GM12891 (cell line): Measurements from ENCODE around the gene CDC42BPG.

Experiments
- PAX5 ChIP-seq: IDR thresholded peaks from 2 replicates; pipeline ENCODE4 v1.6.1; 2011; ENCODE audit warnings: low read length, moderate library complexity, mild to moderate bottlenecking; ENCODE audit not compliant: insufficient read depth, severe bottlenecking
- POLR2A ChIP-seq: IDR thresholded peaks from 2 replicates; pipeline ENCODE4 v1.6.1; 2011; ENCODE audit warnings: low read depth, low read length, control low read depth
- POLR2AphosphoS5 ChIP-seq: IDR thresholded peaks from 2 replicates; pipeline ENCODE4 v1.6.1; 2011; ENCODE audit warnings: low read depth, low read length, control low read depth
- POU2F2 ChIP-seq: IDR thresholded peaks from 2 replicates; pipeline ENCODE4 v1.6.1; 2011; ENCODE audit warnings: low read depth, mild to moderate bottlenecking, control low read depth, low read length, moderate library complexity
- SPI1 ChIP-seq: IDR thresholded peaks from 2 replicates; pipeline ENCODE4 v1.6.1; 2011; ENCODE audit warnings: low read depth, low read length, control low read depth
- TAF1 ChIP-seq: IDR thresholded peaks from 2 replicates; pipeline ENCODE4 v1.6.1; 2011; ENCODE audit warnings: low read depth, low read length, control low read depth

GRCh38 chr11:64880240-64881001 lies 36.0 kb upstream of the CDC42BPG start:
- TF ChIP-seq POLR2A: no peak
- TF ChIP-seq POLR2AphosphoS5: no peak
- TF ChIP-seq TAF1: peak; percentile 20; the same call in 1 of the 2 replicates
- no peak for TF ChIP-seq SPI1
- TF ChIP-seq PAX5: no peak
- 0 out of 2 replicates have a peak, but pooled peaks have one; percentile 35 for TF ChIP-seq POU2F2
